HepG2 (cell line): ENCODE data around the gene DST. TPM values are rescaled to one million over a fixed set of nuclear protein-coding genes. Genes with fewer than 3 reads are reported as not detected.

ENCODE experiments used
- ARHGAP35 ChIP-seq: sonication (generic); formaldehyde crosslinking; IDR thresholded peaks from 2 replicates; pipeline ENCODE4 v1.9.0; 2022; ENCODE audit warnings: mild to moderate bottlenecking, inconsistent platforms, moderate library complexity, missing genetic modification reagents, borderline replicate concordance
- DNMT3B ChIP-seq: conservative IDR thresholded peaks from 2 replicates; pipeline ENCODE4 v1.6.1; 2016; ENCODE audit warnings: missing biosample characterization, control low read depth
- GTF2F1 ChIP-seq: fragments of 150-350 bp; IDR thresholded peaks from 2 replicates; pipeline ENCODE4 v1.6.1; 2014; ENCODE audit warnings: low read length
- HOXA9 ChIP-seq: sonication (generic); formaldehyde crosslinking; IDR thresholded peaks from 2 replicates; pipeline ENCODE4 v1.8.1; 2022; ENCODE audit warnings: missing genetic modification reagents, mild to moderate bottlenecking, moderate library complexity, borderline replicate concordance
- KLF9 ChIP-seq: IDR thresholded peaks from 2 replicates; pipeline ENCODE4 v1.6.1; 2016; ENCODE audit warnings: low read depth
- MAFK ChIP-seq, 2 experiments: IDR thresholded peaks in 1 of 2; conservative IDR thresholded peaks in 1 of 2; 2 replicates each; pipeline ENCODE4 v1.6.1; 2011; ENCODE audit warnings: improper control_type of control experiment in 2 of 2, low read length in 2 of 2
- MYNN ChIP-seq: sonication (generic); formaldehyde crosslinking; IDR thresholded peaks from 2 replicates; pipeline ENCODE4 v1.4.0; 2020; ENCODE audit warnings: mild to moderate bottlenecking, low read depth, missing genetic modification reagents
- ZFYVE20 ChIP-seq: sonication (generic); formaldehyde crosslinking; IDR thresholded peaks from 2 replicates; pipeline ENCODE4 v1.8.0; 2023; ENCODE audit warnings: low read depth, mild to moderate bottlenecking, moderate library complexity, missing genetic modification reagents, borderline replicate concordance
- ZNF101 ChIP-seq: sonication (generic); formaldehyde crosslinking; IDR thresholded peaks from 2 replicates; pipeline ENCODE4 v1.4.0; 2020; ENCODE audit warnings: mild to moderate bottlenecking, low read depth, missing genetic modification reagents, borderline replicate concordance
- ZNF143 ChIP-seq: sonication (generic); formaldehyde crosslinking; IDR thresholded peaks from 2 replicates; pipeline ENCODE4 v1.4.0; 2020; ENCODE audit warnings: missing genetic modification reagents
- ZNF235 ChIP-seq: sonication (generic); formaldehyde crosslinking; IDR thresholded peaks from 2 replicates; pipeline ENCODE4 v1.8.1; 2023; ENCODE audit warnings: mild to moderate bottlenecking, missing genetic modification reagents, borderline replicate concordance
- ZNF383 ChIP-seq: sonication (generic); formaldehyde crosslinking; IDR thresholded peaks from 2 replicates; pipeline ENCODE4 v1.4.0; 2020; ENCODE audit warnings: missing genetic modification reagents, mild to moderate bottlenecking, borderline replicate concordance
- ZNF550 ChIP-seq: sonication (generic); formaldehyde crosslinking; IDR thresholded peaks from 2 replicates; pipeline ENCODE4 v1.4.0; 2020; ENCODE audit warnings: mild to moderate bottlenecking, missing genetic modification reagents, borderline replicate concordance
- ZNF557 ChIP-seq: sonication (generic); formaldehyde crosslinking; IDR thresholded peaks from 2 replicates; pipeline ENCODE4 v1.4.0; 2020; ENCODE audit warnings: missing genetic modification reagents
- ZNF615 ChIP-seq: sonication (generic); formaldehyde crosslinking; IDR thresholded peaks from 2 replicates; pipeline ENCODE4 v1.5.0; 2020; ENCODE audit warnings: mild to moderate bottlenecking, missing genetic modification reagents, borderline replicate concordance
- ZNF775 ChIP-seq: sonication (generic); formaldehyde crosslinking; IDR thresholded peaks from 2 replicates; pipeline ENCODE4 v1.4.0; 2020; ENCODE audit warnings: missing genetic modification reagents, mild to moderate bottlenecking, moderate library complexity, borderline replicate concordance
- polyA plus RNA-seq, 8 experiments: library from polyadenylated mRNA; depleted of rRNA in 3 of 8; stranded (reverse) in 7 of 8; unstranded in 1 of 8; fragments of >200 nt; fragmentation: Illumina TruSeq in 4 of 8; extraction: Trizol in 4 of 8; gene quantifications; 2 replicates each; pipeline versions ENCODE4 v1.2.1 to v1.2.3, GENCODE V29; 2011 to 2016; ENCODE audit warnings: low read depth in 4 of 8, missing spikeins in 1 of 8, mixed read lengths in 1 of 8; ENCODE audit not compliant: insufficient read depth in 1 of 8
- total RNA-seq, 5 experiments: library from RNA; depleted of rRNA; stranded (reverse); fragments of >200 nt; fragmentation: Illumina TruSeq; extraction: Trizol; gene quantifications; 2 replicates each; pipeline ENCODE4 v1.2.3, GENCODE V29; 2016; ENCODE audit warnings: low read depth in 1 of 5
- TF ChIP-seq, protein P1 (sequence below): sonication (generic); formaldehyde crosslinking; IDR thresholded peaks from 2 replicates; pipeline ENCODE4 v1.4.0; 2020; ENCODE audit warnings: missing genetic modification reagents, mild to moderate bottlenecking, borderline replicate concordance
- TF ChIP-seq, protein P2 (sequence below): sonication (generic); formaldehyde crosslinking; IDR thresholded peaks from 2 replicates; pipeline ENCODE4 v1.8.1; 2023; ENCODE audit warnings: mild to moderate bottlenecking, missing genetic modification reagents
- TF ChIP-seq, protein P3 (sequence below): sonication (generic); formaldehyde crosslinking; IDR thresholded peaks from 2 replicates; pipeline ENCODE4 v1.8.0; 2022; ENCODE audit warnings: low read depth, missing genetic modification reagents

DST gene
- total and polyA plus RNA-seq, 2 of the 13 experiments (the other 11 are each of a cell fraction or from before 2014, with no cell fraction given) = 64.4 to 89.0 TPM

DNA sequence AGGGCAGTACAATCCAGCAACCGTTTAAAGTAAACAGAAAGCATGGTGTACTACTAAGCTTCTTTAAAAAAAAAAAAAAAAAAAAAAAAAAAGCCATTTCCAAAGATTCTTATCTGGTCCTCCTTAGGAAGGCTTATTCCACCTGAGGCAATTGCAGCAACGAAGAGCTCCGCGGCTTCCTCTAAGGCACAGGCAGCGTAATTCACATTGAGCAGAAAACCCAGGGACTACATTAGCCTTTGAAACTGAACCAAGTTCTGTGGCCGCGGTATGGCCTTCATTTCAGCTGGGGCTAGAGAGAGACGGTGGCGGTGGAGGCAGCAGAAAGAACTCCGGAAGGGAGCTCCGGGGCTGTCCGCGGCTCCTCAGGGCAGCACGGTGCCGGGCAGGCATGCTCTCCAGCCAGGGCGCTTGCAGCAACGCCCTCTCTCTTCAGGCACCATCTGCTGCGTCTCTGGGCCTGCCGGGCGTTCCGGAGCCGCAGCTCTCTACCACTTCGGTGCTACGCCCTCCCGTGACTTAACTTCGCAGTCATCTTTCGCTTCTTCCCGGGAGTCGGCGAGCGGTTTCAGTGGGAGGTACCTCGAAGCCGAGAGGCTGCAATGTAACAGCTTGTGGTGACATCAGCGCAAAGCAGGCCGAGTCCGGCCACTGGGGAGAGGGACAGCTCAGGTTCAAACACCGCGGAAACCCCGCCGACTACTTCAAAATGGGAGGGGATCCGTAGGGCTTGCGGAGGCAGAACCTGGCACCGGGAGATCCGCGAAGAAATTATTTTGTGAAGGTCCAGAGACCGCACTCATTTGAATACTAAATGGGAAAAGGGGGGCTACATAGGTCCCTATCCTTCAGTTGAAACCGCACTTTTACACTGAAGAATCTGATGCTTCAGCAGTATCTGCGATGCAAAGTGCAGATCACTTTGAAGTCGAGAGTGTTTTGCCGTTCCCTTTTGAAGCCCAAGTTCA is 100.0 kb downstream of the DST start (continued):
- TF ChIP-seq, protein P1, sequence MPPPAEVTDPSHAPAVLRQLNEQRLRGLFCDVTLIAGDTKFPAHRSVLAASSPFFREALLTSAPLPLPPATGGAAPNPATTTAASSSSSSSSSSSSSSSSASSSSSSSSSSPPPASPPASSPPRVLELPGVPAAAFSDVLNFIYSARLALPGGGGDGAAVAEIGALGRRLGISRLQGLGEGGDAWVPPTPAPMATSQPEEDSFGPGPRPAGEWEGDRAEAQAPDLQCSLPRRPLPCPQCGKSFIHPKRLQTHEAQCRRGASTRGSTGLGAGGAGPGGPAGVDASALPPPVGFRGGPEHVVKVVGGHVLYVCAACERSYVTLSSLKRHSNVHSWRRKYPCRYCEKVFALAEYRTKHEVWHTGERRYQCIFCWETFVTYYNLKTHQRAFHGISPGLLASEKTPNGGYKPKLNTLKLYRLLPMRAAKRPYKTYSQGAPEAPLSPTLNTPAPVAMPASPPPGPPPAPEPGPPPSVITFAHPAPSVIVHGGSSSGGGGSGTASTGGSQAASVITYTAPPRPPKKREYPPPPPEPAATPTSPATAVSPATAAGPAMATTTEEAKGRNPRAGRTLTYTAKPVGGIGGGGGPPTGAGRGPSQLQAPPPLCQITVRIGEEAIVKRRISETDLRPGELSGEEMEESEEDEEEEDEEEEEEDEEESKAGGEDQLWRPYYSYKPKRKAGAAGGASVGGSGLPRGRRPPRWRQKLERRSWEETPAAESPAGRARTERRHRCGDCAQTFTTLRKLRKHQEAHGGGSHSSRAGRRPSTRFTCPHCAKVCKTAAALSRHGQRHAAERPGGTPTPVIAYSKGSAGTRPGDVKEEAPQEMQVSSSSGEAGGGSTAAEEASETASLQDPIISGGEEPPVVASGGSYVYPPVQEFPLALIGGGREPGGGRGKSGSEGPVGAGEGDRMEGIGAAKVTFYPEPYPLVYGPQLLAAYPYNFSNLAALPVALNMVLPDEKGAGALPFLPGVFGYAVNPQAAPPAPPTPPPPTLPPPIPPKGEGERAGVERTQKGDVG (CRISPR knock-in tag) = 0 out of 2 replicates have a peak, but pooled peaks have one; percentile 89
- TF ChIP-seq ZNF235 (no peak), ZNF557 (CRISPR knock-in tag) (no peak), ZNF550 (CRISPR knock-in tag) (no peak; the same call in 1 of the 2 replicates), HOXA9 (CRISPR knock-in tag) (no peak), DNMT3B (CRISPR knock-in tag) (peak; percentile 87; the same call in 1 of the 2 replicates), ARHGAP35 (peak; percentile 86), ZNF143 (CRISPR knock-in tag) (peak; percentile 62; the same call in 1 of the 2 replicates), ZNF383 (no peak), ZNF615 (CRISPR knock-in tag) (no peak), MAFK (conservative IDR thresholded peaks at IDR 0.05 in 1 of 2, IDR thresholded peaks at IDR 0.05 in 1 of 2; ENCODE audit: low read length in 2 of 2) (peak; percentile 86 to 95), ZFYVE20 (no peak), GTF2F1 (0 out of 2 replicates have a peak, but pooled peaks have one; percentile 60), ZNF775 (no peak), KLF9 (CRISPR knock-in tag) (peak; percentile 92; the same call in 1 of the 2 replicates), ZNF101 (CRISPR knock-in tag) (0 out of 2 replicates have a peak, but pooled peaks have one; percentile 21), MYNN (CRISPR knock-in tag) (peak; percentile 32; the same call in 1 of the 2 replicates)
- TF ChIP-seq, protein P2, sequence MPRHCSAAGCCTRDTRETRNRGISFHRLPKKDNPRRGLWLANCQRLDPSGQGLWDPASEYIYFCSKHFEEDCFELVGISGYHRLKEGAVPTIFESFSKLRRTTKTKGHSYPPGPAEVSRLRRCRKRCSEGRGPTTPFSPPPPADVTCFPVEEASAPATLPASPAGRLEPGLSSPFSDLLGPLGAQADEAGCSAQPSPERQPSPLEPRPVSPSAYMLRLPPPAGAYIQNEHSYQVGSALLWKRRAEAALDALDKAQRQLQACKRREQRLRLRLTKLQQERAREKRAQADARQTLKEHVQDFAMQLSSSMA (CRISPR knock-in tag) = peak; percentile 94
- TF ChIP-seq, protein P3, sequence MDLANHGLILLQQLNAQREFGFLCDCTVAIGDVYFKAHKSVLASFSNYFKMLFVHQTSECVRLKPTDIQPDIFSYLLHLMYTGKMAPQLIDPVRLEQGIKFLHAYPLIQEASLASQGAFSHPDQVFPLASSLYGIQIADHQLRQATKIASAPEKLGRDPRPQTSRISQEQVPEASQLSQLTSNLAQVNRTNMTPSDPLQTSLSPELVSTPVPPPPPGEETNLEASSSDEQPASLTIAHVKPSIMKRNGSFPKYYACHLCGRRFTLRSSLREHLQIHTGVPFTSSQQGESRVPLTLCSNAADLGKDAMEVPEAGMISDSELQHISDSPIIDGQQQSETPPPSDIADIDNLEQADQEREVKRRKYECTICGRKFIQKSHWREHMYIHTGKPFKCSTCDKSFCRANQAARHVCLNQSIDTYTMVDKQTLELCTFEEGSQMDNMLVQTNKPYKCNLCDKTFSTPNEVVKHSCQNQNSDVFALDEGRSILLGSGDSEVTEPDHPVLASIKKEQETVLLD = peak; percentile 77; the same call in 1 of the 2 replicates
